Measurements from ENCODE around the gene MLX.

The MLX gene

DNA sequence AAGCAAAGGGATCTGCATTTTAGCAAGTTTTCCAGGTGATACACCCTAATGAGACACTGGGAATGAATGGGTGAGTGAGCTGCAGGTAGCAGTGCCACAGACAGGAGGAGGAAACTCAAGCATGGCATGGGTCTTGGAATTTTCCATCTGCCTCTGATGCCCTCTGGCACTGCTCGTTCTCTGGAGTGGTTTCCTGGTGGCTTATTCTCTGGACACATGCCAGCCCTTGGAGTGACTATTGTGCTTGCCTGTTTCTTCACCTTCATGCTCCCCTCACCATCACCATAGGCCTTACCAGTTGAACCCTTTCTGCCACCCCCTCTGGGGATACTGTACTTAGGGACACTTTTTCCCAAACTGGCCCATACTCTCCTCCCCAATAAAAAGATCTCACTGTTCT lies 3.4 kb upstream of the MLX start:
- in situ Hi-C loops (cut with HindIII; ENCODE audit: low sequenced_read_pairs): no loop called here
- no peak for DNase-seq (ENCODE audit: low read depth, low spot score)
- TF ChIP-seq, protein P1, sequence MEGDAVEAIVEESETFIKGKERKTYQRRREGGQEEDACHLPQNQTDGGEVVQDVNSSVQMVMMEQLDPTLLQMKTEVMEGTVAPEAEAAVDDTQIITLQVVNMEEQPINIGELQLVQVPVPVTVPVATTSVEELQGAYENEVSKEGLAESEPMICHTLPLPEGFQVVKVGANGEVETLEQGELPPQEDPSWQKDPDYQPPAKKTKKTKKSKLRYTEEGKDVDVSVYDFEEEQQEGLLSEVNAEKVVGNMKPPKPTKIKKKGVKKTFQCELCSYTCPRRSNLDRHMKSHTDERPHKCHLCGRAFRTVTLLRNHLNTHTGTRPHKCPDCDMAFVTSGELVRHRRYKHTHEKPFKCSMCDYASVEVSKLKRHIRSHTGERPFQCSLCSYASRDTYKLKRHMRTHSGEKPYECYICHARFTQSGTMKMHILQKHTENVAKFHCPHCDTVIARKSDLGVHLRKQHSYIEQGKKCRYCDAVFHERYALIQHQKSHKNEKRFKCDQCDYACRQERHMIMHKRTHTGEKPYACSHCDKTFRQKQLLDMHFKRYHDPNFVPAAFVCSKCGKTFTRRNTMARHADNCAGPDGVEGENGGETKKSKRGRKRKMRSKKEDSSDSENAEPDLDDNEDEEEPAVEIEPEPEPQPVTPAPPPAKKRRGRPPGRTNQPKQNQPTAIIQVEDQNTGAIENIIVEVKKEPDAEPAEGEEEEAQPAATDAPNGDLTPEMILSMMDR (IDR thresholded peaks at IDR 0.05; ENCODE audit: low read depth, low read length): no peak
- H3K4me3 ChIP-seq (ENCODE audit: low read depth, low read length): no peak overlapping the region

GRCh38 chr17:42563950-42564349 lies 3.0 kb upstream of the MLX start:
- no peak overlapping the region for H3K4me3 ChIP-seq (ENCODE audit: low read depth, low read length)
- in situ Hi-C loops (cut with HindIII; ENCODE audit: low sequenced_read_pairs): no loop called here
- TF ChIP-seq, protein P1 (IDR thresholded peaks at IDR 0.05; ENCODE audit: low read depth, low read length): no peak
- no peak for DNase-seq (ENCODE audit: low read depth, low spot score)

- H3K4me3 ChIP-seq (ENCODE audit: low read depth, low read length): no peak overlapping the region
- in situ Hi-C loops (cut with HindIII; ENCODE audit: low sequenced_read_pairs): no loop called here
- TF ChIP-seq, protein P1 (IDR thresholded peaks at IDR 0.05; ENCODE audit: low read depth, low read length): no peak
- DNase-seq (ENCODE audit: low read depth, low spot score): no peak
Measured at GRCh38 chr17:42564815-42565522, 1.9 kb upstream of the MLX start.

GRCh38 chr17:42565523-42566214 lies 1.2 kb upstream of the MLX start:
- TF ChIP-seq, protein P1 (IDR thresholded peaks at IDR 0.05; ENCODE audit: low read depth, low read length): no peak
- H3K4me3 ChIP-seq (ENCODE audit: low read depth, low read length): no peak overlapping the region
- in situ Hi-C loops (cut with HindIII; ENCODE audit: low sequenced_read_pairs): no loop called here
- no peak for DNase-seq (ENCODE audit: low read depth, low spot score)

- in situ Hi-C loops (cut with HindIII; ENCODE audit: low sequenced_read_pairs): no loop called here
- H3K4me3 ChIP-seq (ENCODE audit: low read depth, low read length): peak overlapping the region; percentile 90
- TF ChIP-seq, protein P1 (IDR thresholded peaks at IDR 0.05; ENCODE audit: low read depth, low read length): no peak
- no peak for DNase-seq (ENCODE audit: low read depth, low spot score)
Measured at GRCh38 chr17:42566215-42566882, 551 bp upstream of the MLX start.

GRCh38 chr17:42568341-42569111 lies 1.6 kb downstream of the MLX start:
- in situ Hi-C loops (cut with HindIII; ENCODE audit: low sequenced_read_pairs): no loop called here
- H3K4me3 ChIP-seq (ENCODE audit: low read depth, low read length): no peak overlapping the region
- DNase-seq (ENCODE audit: low read depth, low spot score): no peak
- TF ChIP-seq, protein P1 (IDR thresholded peaks at IDR 0.05; ENCODE audit: low read depth, low read length): no peak
